GM10266 (cell line): Measurements from ENCODE around the gene RAPGEF3.

Source experiments
- DNase-seq: peaks from one replicate; pipeline ENCODE4 v3.0.0; 2012; ENCODE audit errors: extremely low spot score
- CTCF ChIP-seq: IDR thresholded peaks from 2 replicates; pipeline ENCODE4 v1.5.1; 2012; ENCODE audit warnings: mild to moderate bottlenecking, low read depth; ENCODE audit not compliant: control insufficient read depth, insufficient read depth; ENCODE audit errors: missing control alignments

Gene RAPGEF3

GRCh38 chr12:47725091-47725772, 33.4 kb downstream of the RAPGEF3 start, which contains the start of gene ENDOU:
ENDOU (minus strand) TSS chr12:47725490; CDS start chr12:47725413, 77 bp downstream.
- no peak for TF ChIP-seq CTCF
- DNase-seq, result no peak

GRCh38 chr12:47722941-47723631, 35.6 kb downstream of the RAPGEF3 start:
- no peak for TF ChIP-seq CTCF
- no peak for DNase-seq

GRCh38 chr12:47722136-47722834, 36.4 kb downstream of the RAPGEF3 start:
- no peak for DNase-seq
- no peak for TF ChIP-seq CTCF

- TF ChIP-seq CTCF, result no peak
- DNase-seq, result no peak
Measured at GRCh38 chr12:47721431-47721973, 37.2 kb downstream of the RAPGEF3 start.

GRCh38 chr12:47718531-47718930, 40.1 kb downstream of the RAPGEF3 start:
- no peak for TF ChIP-seq CTCF

GRCh38 chr12:47717443-47718193, 41.1 kb downstream of the RAPGEF3 start:
- DNase-seq, result peak; percentile 62
- TF ChIP-seq CTCF, result peak; percentile 53

More at GRCh38 chr12:47718531-47718930, 40.1 kb downstream of the RAPGEF3 start:
- DNase-seq, result no peak
